Erythroblast (primary cell): Measurements from ENCODE around the gene SNX1.

Experiments used
- GATA1 ChIP-seq: IDR thresholded peaks from 2 replicates; pipeline ENCODE4 v1.6.1; 2011; ENCODE audit warnings: low read depth, mild to moderate bottlenecking, control low read depth, low read length, moderate library complexity
- POLR2A ChIP-seq: IDR thresholded peaks from 2 replicates; pipeline ENCODE4 v1.6.1; 2011; ENCODE audit warnings: mild to moderate bottlenecking, low read length

DNA sequence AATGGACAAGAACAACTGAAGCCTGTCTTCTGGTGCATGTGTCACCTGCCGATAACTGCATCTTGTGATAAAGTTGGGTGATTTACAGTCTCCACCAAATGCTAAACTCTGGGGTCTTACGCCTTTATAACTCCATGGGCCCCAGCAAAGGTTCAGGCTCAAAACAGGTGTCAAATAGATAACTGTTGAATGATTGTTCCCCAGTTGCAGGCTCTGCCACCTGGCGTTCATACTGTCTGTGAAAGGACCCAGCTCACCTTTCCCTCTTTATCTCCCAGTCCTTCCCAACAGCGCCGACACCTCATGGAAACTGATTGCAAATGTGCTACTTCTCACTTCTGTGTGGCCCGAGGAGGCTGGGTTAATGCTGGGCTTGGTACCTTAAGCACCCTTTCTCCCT is 47.5 kb downstream of the SNX1 start:
- TF ChIP-seq POLR2A (no peak), GATA1 (no peak)
